SU-DHL-6 (cell line): ENCODE measurements around the gene RPS6KA2.

ENCODE experiments used
- EZH2phosphoT487 ChIP-seq: fragments of 200-600 bp; sonication (generic), shearing (Covaris generic); conservative IDR thresholded peaks from 2 replicates; pipeline ENCODE4 v1.6.1; 2018; ENCODE audit warnings: mild to moderate bottlenecking, antibody characterized with exemption, low read length, moderate library complexity, mixed read lengths
- TF ChIP-seq, protein P1 (sequence below): fragments of 200-600 bp; sonication (generic); IDR thresholded peaks from one replicate; pipeline ENCODE4 v1.5.1; 2017; ENCODE audit warnings: antibody characterized with exemption, mild to moderate bottlenecking, low read length, moderate library complexity; ENCODE audit not compliant: insufficient read depth, poor library complexity, severe bottlenecking

DNA sequence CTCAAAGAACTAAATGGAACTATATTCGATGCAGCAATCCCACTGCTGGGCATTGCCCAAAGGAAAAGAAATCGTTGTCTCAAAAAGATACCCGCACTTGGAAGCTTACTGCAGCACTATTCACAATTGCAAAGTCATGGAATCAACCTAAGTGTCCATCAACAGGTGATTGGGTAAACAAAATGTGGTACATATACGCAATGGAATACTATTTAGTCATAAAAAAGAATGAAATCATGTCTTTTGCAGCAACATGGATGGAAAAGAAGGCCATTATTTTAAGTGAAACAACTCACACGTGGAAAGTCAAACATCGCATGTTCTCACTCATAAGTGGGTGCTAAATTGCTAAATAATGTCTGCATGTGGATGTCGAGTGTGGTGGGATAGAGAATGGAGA lies 173.4 kb downstream of the RPS6KA2 start:
- TF ChIP-seq, protein P1, sequence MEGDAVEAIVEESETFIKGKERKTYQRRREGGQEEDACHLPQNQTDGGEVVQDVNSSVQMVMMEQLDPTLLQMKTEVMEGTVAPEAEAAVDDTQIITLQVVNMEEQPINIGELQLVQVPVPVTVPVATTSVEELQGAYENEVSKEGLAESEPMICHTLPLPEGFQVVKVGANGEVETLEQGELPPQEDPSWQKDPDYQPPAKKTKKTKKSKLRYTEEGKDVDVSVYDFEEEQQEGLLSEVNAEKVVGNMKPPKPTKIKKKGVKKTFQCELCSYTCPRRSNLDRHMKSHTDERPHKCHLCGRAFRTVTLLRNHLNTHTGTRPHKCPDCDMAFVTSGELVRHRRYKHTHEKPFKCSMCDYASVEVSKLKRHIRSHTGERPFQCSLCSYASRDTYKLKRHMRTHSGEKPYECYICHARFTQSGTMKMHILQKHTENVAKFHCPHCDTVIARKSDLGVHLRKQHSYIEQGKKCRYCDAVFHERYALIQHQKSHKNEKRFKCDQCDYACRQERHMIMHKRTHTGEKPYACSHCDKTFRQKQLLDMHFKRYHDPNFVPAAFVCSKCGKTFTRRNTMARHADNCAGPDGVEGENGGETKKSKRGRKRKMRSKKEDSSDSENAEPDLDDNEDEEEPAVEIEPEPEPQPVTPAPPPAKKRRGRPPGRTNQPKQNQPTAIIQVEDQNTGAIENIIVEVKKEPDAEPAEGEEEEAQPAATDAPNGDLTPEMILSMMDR, result no peak
- no peak for TF ChIP-seq EZH2phosphoT487
